ENCODE results near the gene SACS.
"Not testable (repeated sequence)": the region's sequence is repeated elsewhere in the genome, so short reads cannot be mapped to it uniquely, and the experiment has no call there.

SACS gene

GRCh38 chr13:23455401-23456185 lies 22.1 kb upstream of the SACS start:
- DNase-seq (ENCODE audit: low read depth, low spot score) = no peak

GRCh38 chr13:23453132-23453531 lies 19.6 kb upstream of the SACS start:
- DNase-seq (ENCODE audit: low read depth, low spot score) = no peak

GRCh38 chr13:23450340-23451046 lies 17.0 kb upstream of the SACS start:
- DNase-seq (ENCODE audit: low read depth, low spot score) = no peak

- no peak for DNase-seq (ENCODE audit: low read depth, low spot score)
These were observed 16.1 kb upstream of the SACS start for GRCh38 chr13:23449398-23450162.

- DNase-seq (ENCODE audit: low read depth, low spot score) = no peak
These were observed 14.4 kb upstream of the SACS start for GRCh38 chr13:23447927-23448326.

GRCh38 chr13:23445794-23446193 lies 12.3 kb upstream of the SACS start:
- no peak for DNase-seq (ENCODE audit: low read depth, low spot score)

- DNase-seq (ENCODE audit: low read depth, low spot score) = no peak
These were observed 10.4 kb upstream of the SACS start for GRCh38 chr13:23443878-23444277.

GRCh38 chr13:23443110-23443509 lies 9.6 kb upstream of the SACS start:
- no peak for DNase-seq (ENCODE audit: low read depth, low spot score)

GRCh38 chr13:23440821-23441618 lies 7.5 kb upstream of the SACS start:
- DNase-seq (ENCODE audit: low read depth, low spot score) = no peak

- not testable (repeated sequence) for DNase-seq (ENCODE audit: low read depth, low spot score)
These were observed 6.8 kb upstream of the SACS start for GRCh38 chr13:23440324-23440723.

- no peak for DNase-seq (ENCODE audit: low read depth, low spot score)
These were observed 4.4 kb upstream of the SACS start for GRCh38 chr13:23437916-23438315.

GRCh38 chr13:23436680-23437079 lies 3.2 kb upstream of the SACS start:
- DNase-seq (ENCODE audit: low read depth, low spot score) = no peak

- DNase-seq (ENCODE audit: low read depth, low spot score) = no peak
These were observed 989 bp upstream of the SACS start for GRCh38 chr13:23434491-23434890.

- DNase-seq (ENCODE audit: low read depth, low spot score) = no peak
These were observed 876 bp downstream of the SACS start for GRCh38 chr13:23432626-23433025.

- DNase-seq (ENCODE audit: low read depth, low spot score) = no peak
These were observed 2.8 kb downstream of the SACS start for GRCh38 chr13:23430664-23431063.

GRCh38 chr13:23427881-23428528 lies 5.5 kb downstream of the SACS start:
- no peak for DNase-seq (ENCODE audit: low read depth, low spot score)

GRCh38 chr13:23427342-23427843 lies 6.1 kb downstream of the SACS start:
- no peak for DNase-seq (ENCODE audit: low read depth, low spot score)

- no peak for DNase-seq (ENCODE audit: low read depth, low spot score)
These were observed 11.9 kb downstream of the SACS start for GRCh38 chr13:23421596-23421995.

- no peak for DNase-seq (ENCODE audit: low read depth, low spot score)
These were observed 14.5 kb downstream of the SACS start for GRCh38 chr13:23418776-23419683.

- DNase-seq (ENCODE audit: low read depth, low spot score) = no peak
These were observed 18.8 kb downstream of the SACS start for GRCh38 chr13:23414682-23415081.
